ENCODE measurements around the gene NOX4. TPM values are rescaled to one million over a fixed set of nuclear protein-coding genes. Genes with fewer than 3 reads are reported as not detected.
A peak's percentile ranks its signal among the peaks of the same experiment; 100 is the strongest.
"Not testable (repeated sequence)": the region's sequence is repeated elsewhere in the genome, so short reads cannot be mapped to it uniquely, and the experiment has no call there.

The NOX4 gene
- total RNA-seq, 1 donor from 2014 or later, result 30.6 TPM

DNA sequence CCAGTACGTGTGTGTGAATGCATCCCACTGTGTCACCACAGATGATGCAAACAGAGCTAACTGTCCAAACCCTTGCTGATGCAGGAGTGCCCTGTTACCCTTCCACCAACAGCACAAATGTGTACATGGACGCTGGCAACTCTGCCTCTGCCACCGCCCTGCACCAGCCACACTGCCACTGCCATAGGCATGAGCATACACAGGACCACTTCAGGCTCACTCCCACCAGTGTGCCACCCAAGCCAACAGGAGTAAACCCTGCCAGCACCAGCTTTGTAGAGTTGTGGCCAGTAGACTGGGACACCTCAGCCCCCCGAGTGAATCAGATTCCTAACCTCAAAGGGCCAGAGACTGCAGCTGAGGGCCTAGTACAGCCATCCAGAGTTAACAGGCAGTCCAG lies 34.0 kb downstream of the NOX4 start:
- DNase-seq, result no peak

DNA sequence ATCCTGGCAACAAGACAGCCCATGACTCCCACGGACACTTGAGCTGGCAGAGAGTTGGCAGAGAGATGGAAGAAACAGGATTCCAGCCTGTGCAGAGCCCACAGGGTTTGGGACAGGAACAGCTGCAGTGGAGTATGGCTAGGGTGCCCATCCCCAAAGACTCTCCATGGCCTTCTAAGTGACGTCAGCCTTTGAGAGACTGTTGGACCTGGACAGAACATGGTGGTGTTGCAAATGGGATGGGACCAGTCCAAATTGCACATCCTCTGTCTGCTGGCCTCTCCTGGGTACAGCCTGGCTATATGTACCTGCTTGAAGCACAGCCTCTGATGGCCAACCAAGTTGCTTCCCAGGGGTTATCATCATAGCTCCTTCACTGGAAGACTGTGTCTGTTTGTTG lies 34.5 kb downstream of the NOX4 start:
- DNase-seq, result no peak

DNA sequence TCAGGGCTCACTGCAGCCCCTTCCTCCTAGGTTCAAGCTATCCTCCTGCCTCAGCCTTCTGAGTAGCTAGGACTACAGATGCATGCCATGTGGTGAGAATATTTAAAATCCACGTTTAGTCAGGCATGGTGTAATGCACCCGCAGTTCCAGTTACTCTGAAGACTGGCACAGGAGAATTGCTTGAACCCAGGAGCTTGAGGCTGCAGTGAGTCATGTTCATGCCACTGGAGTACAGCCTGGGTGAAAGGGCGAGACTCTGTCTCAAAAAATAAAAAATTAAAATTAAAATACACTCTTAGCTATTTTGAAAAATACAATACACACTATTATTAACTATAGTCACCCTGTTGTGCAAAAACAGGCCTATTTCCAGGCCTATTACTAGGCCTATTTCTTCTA lies 38.4 kb downstream of the NOX4 start:
- no peak for DNase-seq

DNA sequence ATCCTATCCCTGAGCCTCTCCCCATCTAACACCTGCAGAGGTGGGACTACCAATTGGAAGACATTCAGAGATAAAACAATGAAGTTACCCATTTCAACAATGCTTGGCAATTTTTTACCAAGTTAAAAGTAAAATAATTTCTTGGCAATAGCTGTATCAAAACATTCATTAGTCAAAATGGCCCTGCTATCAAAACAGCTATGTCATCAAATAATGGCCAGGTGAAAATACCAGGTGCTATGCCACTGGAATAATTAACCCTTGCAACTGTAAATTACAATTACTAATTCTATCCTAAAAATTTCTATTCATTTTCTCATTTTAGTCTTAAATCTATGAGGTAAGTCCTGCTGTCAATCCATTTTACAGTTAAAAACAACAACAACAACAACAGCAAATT lies 43.3 kb downstream of the NOX4 start:
- DNase-seq, result no peak

DNA sequence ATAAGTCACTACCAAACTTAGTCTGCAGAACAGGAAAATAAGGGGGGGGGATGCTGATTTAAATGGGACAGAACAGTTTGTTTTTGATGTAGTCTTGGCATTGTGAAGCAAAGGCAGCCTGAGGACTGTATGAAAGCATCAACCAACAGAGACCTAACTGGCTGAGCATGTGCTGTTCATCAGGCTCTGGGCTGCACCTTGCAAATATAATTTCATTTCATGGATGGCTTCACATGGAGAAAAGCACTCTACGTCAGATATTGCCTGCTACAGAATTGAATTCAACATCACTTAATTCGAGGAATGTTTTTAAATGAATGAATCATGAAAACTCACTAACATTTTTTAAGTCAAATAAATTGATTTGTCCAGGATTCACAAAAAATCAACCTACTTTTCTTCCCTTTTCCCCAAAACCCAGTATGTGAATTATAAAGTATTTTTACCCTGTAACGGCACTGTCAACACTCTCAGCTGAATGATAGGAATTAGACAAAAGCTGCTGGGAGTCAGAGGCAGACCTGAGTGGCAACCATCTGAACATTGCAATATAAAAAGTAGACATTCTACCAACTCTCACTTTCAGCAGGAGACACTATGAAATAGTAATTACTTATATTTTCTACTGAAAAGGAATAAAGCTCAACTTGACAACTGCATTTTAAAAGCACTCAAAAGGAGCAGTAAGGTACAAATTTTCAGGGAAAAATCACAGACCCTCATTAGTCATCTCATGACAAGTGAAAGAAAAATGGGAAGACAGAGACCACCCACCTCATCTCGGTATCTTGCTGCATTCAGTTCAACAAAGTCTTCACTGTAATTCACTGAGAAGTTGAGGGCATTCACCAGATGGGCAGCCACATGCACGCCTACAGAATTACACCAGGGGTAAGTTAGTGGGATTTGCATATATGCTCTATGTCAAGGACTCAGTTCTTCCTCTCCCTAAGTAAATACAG lies 47.5 kb downstream of the NOX4 start:
- DNase-seq, result no peak

DNA sequence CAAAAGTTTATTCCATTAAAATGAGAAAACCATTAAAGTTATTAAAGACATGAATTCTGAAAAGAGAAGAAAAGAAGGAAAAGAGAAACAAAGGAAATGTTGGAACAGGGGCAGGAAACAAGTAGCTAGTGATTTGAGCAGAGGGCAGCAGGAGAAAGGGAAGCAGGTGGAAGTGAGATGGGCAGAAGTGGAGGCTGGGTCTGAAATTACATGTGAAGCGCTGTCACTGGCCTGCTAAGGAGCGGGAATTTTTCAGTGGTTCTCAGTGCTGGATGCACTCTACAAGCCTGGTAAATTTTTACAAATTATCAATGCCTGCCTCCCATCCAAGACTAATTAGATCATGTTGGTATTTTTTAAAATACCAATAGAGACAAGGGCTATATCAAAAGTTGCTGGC lies 48.4 kb downstream of the NOX4 start:
- DNase-seq, result peak; percentile 12

DNA sequence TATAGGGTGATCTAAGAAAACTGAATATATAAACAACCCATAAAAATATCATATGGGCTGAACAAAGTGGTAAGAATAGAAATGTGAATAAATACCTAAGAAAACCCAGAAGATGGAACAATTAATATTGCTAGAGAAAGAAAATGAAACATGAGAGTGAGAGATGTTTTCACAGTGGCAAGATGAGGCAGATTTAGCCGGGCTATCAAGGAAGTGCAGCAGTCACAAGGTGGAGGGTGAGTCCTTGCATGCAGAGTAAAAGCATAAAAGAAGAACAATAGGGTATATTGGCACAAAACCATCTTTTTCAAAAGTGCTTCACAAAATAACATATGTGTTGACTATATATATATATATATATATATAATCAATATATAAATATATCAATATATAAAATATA lies 49.6 kb downstream of the NOX4 start:
- DNase-seq, result peak; percentile 53

DNA sequence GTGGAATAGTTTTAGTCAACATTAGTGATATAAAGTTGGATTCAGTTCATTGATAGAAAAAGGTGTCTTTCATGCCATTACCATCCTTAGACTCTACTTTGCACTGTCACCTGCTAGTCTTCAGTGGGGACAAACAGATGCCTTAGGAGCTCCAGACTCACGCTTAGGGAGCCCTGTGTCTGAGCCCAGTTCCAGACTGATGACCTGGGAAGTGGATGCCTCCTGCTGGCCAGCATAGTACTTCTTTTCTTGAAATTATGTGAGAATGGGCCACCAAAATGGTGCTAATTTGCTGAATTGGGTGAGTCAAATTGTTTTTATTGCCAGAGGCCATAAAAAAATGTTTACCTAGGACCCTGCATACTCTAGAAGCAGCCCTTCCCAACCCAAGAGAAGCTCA lies 53.9 kb downstream of the NOX4 start:
- DNase-seq, result no peak

DNA sequence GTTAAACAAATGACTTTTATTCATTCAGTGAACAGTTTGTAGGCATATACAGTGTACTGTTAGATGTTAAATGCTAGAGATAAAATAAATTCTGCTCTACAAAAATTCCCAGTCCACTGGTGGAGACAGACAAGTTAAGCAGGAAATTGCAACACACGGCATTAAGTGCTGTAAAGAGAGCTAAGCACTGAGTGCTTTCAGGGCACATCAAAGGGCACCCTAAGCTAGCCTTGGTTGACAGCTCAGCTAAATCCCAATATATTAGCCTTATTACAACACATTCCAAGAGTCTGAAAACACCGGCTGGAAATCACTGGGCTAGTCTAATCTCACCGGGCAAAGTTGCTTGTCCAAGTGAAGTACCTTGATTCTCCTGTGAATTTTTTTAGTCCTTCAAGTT lies 55.1 kb downstream of the NOX4 start:
- DNase-seq, result peak; percentile 18

DNA sequence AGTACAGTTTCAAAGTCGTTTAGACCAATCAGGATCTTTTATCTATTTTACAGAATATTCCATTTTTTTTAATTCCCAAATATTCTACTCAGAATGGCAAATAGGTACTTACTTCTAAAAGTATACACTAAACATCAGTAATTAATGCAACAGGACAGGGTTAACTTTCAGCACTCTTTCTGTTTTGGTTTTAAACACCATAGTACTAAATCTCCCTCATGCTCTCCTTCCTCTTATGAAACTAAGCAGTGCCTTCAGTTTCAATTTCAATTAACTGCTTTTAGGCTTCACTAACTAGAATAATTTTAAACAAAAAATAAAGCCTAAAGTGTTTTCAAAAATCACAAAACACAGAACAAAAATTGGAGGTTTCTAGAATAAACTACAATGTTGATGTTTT lies 57.9 kb downstream of the NOX4 start:
- no peak for DNase-seq

DNA sequence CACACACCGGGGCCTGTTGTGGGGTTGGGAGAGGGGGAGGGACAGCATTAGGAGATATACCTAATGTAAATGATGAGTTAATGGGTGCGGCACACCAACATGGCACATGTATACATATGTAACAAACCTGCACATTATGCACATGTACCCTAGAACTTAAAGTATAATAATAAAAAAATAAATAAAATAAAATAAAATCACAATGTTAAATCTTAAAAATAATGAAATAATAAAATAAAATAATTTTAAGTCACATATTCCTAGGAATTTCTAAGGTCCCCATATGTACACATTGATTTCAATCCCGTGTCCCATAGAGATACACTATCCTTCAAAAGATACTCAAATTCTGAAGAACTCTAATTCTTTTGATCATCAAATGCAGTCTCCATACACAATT lies 59.0 kb downstream of the NOX4 start:
- not testable (repeated sequence) for DNase-seq

DNA sequence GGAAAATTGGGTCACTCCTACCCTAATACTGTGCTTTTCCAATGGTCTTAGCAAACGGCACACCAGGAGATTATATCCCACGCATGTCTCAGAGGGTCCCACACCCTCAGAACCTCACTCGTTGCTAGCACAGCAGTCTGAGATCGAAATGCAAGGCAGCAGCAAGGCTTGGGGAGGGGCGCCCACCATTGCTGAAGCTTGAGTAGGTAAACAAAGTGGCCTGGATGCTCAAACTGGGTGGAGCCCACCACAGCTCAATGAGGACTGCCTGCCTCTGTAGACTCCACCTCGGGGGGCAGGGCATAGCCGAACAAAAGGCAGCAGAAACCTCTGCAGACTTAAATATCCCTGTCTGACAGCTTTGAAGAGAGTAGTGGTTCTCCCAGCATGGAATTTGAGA lies 64.7 kb downstream of the NOX4 start:
- DNase-seq, result not testable (repeated sequence)

DNA sequence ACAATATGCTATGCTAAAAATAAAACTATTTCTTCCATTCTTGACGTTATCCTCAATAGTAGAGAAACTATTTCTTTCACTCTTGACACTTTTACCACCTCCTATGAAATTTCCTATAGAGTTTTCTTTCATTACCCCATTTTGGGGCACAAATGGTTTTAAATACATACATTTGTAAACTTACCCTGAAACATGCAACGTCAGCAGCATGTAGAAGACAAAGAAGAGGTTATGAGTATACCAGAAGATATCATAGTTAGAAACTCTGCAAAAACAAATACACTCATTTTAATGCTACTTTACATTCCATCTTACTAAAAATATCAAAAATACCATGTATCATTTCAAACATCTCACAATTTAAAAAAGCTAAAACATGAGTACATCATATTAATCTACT lies 69.5 kb downstream of the NOX4 start:
- no peak for DNase-seq

DNA sequence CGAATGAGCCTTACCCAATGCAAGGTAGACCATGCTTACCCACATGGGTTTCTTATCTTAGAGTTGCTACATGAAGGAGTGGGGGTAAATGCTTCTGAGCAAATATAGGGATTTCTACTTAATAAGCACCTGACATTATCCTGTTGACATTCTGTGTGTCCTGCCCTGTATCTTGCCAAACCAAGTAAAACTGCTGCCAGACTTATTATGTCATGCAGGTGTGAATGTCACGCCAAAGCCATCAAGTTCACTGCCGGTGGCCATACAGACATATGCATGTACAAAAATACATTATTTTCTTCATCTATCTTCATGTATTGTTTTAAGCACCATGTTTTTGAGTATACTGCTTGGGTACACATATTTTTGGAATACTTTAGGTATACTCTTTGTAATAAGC lies 70.2 kb downstream of the NOX4 start:
- DNase-seq, result no peak

DNA sequence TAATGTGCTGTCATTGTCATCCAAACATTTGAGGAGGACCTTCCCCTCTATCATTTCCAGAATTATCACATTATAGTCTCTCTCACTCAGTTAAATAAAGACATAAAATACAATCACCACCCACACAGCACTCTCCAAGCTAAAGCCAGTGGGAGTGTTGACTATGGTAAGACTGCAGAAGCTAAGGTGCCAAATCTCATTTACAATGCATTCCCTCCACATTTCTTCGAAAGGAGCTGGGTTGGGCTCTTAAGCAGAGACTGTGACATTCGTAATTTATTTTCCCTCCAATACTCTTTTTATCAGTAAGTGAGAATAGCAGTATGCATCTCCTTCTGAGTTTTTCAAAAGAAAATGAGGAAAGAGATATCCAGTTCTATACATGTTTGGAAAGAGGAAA lies 74.2 kb downstream of the NOX4 start:
- DNase-seq, result no peak

DNA sequence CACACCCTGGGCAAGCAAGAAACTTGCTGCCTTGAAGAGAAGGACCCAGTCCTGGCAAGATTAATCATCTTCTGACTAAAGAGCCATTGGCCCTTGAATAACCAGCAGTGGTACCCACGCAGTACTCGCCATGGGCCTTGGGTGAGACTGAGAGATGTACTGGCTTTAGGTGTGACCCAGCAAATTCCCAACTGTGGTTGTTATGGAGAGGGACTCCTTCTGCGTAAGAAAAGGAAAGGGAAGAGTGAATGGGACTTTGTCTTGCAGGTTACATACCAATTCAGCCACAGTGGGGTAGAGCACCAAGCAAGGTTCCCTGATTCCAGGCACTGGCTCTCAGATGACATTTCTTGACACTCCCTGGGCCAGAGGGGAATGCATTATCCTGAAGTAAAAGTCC lies 80.1 kb downstream of the NOX4 start:
- not testable (repeated sequence) for DNase-seq

DNA sequence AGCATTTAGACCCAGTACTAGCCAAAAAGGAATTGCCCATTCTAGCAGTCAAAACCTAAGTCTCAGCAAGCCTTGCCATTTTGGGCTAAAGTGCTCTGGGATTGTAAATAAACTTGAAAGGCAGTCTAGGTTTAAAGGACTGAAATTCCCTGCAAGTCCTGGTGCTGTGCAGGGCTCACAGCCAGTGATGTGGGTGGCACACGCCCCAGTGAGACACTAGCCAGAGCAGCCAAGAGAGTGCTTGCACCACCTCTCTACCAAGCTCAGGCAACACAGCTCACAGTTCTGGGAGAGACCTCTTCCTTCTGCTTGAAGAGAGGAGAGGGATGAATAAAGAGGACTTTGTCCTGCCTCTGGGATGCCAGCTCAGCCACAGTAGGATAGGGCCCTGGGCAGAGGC lies 80.5 kb downstream of the NOX4 start:
- DNase-seq, result not testable (repeated sequence)

DNA sequence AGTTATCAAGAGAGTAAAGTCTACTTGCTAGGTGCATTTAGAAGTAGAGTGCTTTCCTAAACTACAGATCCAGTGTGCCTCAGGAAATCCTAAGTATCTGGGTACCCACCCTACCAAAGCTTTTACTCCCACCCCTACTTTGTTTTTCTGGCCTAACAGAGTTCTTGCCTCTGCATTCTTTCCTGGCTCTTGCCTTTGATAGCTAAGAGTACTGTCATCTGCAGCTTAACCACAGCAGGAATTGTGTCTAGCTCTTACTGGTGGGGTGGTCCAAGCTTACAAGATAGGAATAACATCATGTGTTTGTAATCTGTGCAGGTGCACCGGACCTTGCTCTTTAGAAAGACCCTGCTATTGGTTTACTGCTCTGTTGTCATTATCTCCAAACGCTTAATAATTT lies 82.7 kb downstream of the NOX4 start:
- not testable (repeated sequence) for DNase-seq

DNA sequence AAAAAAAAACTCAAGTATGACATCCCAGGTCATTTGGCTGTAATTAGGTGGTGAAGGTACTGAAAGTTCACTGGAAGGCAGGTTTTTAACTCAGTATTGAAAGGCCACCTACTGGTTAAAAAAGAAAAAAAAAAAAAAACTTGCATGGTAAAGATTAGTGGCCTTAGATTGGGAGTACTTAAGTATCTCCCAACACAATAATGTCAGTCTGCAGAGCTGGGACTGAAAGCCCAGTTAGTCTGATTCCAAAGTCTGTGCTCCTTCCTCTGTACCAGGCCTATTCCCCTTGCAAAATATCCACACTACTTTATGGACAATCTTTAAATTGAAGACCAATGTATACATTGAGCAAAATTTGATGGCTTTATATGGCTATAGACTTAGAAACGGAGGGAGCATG lies 85.5 kb downstream of the NOX4 start:
- peak; percentile 48 for DNase-seq

DNA sequence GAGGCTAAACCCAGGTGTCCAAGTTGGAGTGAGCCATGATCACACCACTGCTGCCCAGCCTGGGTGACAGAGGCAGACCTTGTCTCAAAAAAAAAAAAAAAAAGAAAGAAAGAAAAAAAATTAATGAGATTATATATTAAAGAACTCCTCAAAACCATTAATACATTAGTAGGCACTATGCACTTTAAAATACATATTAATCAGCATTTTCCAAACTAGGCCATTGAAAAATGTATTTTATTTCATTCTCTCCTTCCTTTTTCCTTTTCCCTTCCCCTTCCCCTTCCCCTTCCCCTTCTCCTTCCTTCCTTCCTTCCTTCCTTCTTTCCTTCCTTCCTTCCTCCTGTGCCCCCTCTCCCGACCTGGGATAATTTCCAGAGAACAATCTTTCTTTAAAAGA lies 99.5 kb downstream of the NOX4 start:
- DNase-seq, result not testable (repeated sequence)

DNA sequence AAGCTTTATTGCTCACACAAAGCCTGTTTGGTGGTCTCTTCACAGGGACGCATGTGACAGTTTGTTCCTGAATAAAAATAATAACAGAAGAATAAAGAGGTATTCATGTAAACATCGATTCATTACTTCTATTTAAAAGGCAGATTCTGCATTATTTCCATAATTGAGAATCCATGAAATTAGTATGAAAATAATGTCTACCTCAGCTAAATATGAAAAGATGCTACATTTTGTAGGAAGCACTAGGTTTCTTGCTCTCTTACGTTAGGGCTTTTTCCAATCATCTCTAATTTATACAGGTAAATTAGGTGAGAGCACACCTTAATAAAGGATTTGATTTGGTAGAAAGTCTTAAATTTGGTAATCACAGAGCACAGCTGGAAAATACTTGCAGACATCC lies 103.7 kb downstream of the NOX4 start:
- DNase-seq, result not testable (repeated sequence)

DNA sequence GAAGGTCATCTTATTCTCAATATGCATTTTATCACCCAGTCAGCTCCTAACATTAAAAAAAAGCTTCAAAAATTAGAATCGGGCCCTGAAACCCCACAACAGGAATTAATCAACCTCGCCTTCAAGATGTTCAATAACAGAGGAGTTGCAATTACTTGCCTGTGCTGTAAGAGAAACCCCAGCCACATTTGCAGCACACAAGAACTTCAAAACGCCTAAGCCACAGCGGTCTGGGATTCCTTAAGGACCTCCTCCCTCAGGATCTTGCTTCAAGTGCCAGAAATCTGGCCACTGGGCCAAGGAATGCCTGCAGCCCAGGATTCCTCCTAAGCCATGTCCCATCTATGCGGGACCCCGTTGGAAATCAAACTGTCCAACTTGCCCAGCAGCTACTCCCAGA lies 108.2 kb downstream of the NOX4 start:
- DNase-seq, result not testable (repeated sequence)

DNA sequence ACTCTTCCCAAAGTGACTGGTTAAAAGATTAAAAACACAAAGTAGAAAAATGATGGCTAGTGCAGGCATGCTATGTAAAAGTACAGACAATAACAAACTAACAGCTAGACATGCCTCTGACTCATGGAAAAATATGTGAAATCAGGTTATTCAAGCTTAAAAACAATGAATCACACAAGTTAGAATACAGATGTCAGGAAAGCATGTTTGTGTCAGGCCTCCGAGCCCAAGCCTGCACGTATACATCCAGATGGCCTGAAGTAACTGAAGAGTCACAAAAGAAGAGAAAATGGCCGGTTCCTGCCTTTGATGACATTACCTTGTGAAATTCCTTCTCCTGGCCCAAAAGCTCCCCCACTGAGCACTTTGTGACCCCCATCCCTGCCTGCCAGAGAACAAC lies 110.1 kb downstream of the NOX4 start:
- DNase-seq, result peak; percentile 97

DNA sequence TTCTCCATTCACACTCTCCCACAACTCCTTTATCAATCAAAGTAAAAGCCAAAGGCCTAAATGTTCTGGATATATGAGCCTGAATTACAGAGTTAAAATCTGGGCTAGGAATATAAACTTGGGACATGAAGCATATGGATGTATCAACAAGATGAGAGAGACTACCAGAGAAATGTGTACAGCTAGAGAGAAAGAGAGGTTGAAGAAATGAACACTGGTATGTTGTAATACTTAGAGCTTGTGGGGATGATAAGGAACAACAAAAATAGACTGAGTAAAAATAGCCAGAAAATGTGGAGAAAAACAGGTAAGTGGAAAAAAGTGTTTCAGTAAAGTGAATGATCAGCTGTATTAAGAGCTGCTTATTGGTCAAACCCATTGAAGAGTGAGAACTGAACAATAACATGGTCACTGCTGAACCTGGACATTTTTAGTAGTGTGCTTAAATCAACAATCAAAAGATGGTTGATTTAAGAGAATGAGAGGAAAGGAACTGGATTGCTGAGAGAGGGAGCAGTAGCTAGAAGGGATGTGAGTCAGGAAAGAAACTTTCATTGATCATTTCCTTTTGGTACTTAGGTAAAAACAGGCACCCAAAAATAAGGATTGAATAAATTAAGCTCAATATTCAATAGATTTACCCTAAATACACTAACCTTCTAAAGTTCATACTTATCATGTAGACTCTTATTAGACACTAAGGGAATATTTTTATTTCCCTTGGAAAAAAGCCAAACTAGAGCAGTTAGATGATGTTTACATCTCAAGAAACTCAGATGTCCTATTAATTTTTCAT lies 111.0 kb downstream of the NOX4 start:
- peak; percentile 68 for DNase-seq
